ENCODE results near the gene DPH2.

DNA sequence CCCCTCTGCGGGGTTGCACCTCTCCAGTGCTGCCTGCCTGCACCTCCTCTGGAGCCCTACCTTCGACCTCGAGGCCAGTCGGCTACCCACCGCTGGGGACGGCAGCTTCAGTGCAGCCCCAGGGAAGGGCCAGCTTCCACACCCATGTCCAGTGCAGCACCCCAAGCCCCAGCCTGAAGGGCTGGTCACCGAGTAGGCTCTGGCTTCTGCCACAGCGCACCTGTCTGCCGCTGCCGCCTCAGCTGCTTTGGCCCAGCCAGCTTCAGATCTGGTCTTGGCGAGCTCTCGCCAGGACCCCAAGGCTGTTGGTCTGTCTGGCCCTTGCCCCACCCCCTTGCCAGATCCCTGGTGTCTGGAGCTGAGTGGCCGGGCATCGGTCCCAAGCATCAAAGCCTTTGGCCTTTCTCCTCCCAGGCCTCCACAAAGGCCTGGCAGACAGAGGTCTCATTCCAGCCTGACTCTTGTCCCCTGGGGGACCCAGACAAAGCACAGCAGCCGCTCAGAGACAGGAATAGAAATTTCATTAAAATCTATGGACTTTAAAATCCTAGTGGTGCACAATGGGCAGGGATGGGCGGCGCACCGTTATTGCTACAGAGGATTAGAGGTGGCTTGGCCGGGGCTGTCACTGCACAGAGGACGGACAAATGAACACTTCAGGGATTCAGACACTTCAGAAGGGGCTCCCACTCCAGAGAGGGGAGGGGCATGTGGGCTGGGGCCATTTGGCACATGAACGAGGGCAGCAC is 26.3 kb downstream of the DPH2 start:
- TF ChIP-seq, protein P1, sequence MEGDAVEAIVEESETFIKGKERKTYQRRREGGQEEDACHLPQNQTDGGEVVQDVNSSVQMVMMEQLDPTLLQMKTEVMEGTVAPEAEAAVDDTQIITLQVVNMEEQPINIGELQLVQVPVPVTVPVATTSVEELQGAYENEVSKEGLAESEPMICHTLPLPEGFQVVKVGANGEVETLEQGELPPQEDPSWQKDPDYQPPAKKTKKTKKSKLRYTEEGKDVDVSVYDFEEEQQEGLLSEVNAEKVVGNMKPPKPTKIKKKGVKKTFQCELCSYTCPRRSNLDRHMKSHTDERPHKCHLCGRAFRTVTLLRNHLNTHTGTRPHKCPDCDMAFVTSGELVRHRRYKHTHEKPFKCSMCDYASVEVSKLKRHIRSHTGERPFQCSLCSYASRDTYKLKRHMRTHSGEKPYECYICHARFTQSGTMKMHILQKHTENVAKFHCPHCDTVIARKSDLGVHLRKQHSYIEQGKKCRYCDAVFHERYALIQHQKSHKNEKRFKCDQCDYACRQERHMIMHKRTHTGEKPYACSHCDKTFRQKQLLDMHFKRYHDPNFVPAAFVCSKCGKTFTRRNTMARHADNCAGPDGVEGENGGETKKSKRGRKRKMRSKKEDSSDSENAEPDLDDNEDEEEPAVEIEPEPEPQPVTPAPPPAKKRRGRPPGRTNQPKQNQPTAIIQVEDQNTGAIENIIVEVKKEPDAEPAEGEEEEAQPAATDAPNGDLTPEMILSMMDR (IDR thresholded peaks at IDR 0.05) = no peak
- TF ChIP-seq EZH2 (IDR thresholded peaks at IDR 0.05) = no peak

Data from neural progenitor cell (in vitro differentiated cells).